SK-N-SH treated with all-trans-retinoic acid at 6 μM for 48 hours (cell line): ENCODE measurements around the gene SMYD3.

Source experiments
- ARNTL ChIP-seq: fragments of 450-650 bp; formaldehyde crosslinking; IDR thresholded peaks from 2 replicates; pipeline ENCODE4 v1.5.0; 2020; ENCODE audit warnings: low read depth, mild to moderate bottlenecking, moderate library complexity, borderline replicate concordance
- ISL1 ChIP-seq: fragments of 250-450 bp; sonication (Bioruptor Pico); IDR thresholded peaks from 2 replicates; pipeline ENCODE4 v2.1.2; 2022; ENCODE audit warnings: mild to moderate bottlenecking, moderate library complexity
- SNAI2 ChIP-seq: fragments of 250-450 bp; sonication (Bioruptor Pico); IDR thresholded peaks from 2 replicates; pipeline ENCODE4 v1.5.0; 2020; ENCODE audit warnings: mild to moderate bottlenecking, moderate library complexity
- TCF4 ChIP-seq: fragments of 250-450 bp; sonication (Bioruptor Pico); IDR thresholded peaks from 2 replicates; pipeline ENCODE4 v1.8.0; 2021; ENCODE audit warnings: mild to moderate bottlenecking, moderate library complexity, borderline replicate concordance
- ZC3H10 ChIP-seq: fragments of 250-450 bp; sonication (Bioruptor Pico); IDR thresholded peaks from 2 replicates; pipeline ENCODE4 v1.5.1; 2021; ENCODE audit warnings: mild to moderate bottlenecking, moderate library complexity
- ZFP3 ChIP-seq: fragments of 250-450 bp; sonication (Bioruptor Pico); IDR thresholded peaks from 2 replicates; pipeline ENCODE4 v1.5.0; 2020; ENCODE audit warnings: mild to moderate bottlenecking, moderate library complexity
- ZFP30 ChIP-seq: fragments of 450-650 bp; formaldehyde crosslinking; IDR thresholded peaks from 2 replicates; pipeline ENCODE4 v1.5.0; 2022; ENCODE audit warnings: mild to moderate bottlenecking, moderate library complexity
- TF ChIP-seq, protein P1 (sequence below): fragments of 250-450 bp; sonication (Bioruptor Pico); IDR thresholded peaks from 2 replicates; pipeline ENCODE4 v1.8.0; 2020; ENCODE audit warnings: mild to moderate bottlenecking, moderate library complexity, borderline replicate concordance

DNA sequence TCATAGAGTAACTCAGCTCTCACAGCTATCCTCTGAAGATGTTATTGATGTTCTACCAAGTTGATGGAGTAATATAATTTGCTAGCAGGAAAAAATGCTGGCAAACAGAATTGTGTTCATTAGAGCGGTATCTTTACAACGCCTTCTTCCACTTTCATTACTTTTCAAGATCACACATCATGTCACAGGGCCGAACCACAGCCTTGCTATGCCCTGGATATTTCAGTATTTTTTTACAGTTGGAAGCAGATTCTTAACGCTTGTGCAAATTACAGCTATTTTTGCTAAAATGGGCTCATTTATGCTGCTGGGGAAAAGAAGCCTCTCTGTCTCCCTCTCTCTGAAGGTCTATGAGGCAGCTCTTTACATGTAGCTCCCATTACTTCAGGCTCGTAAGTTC is 720.1 kb downstream of the SMYD3 start:
- no peak for TF ChIP-seq ZFP3 (CRISPR knock-in tag)
- TF ChIP-seq ARNTL (CRISPR knock-in tag), result no peak
- no peak for TF ChIP-seq ZFP30 (CRISPR knock-in tag)
- TF ChIP-seq SNAI2, result no peak
- TF ChIP-seq ISL1 (CRISPR knock-in tag), result no peak
- no peak for TF ChIP-seq TCF4 (CRISPR knock-in tag)
- TF ChIP-seq, protein P1, sequence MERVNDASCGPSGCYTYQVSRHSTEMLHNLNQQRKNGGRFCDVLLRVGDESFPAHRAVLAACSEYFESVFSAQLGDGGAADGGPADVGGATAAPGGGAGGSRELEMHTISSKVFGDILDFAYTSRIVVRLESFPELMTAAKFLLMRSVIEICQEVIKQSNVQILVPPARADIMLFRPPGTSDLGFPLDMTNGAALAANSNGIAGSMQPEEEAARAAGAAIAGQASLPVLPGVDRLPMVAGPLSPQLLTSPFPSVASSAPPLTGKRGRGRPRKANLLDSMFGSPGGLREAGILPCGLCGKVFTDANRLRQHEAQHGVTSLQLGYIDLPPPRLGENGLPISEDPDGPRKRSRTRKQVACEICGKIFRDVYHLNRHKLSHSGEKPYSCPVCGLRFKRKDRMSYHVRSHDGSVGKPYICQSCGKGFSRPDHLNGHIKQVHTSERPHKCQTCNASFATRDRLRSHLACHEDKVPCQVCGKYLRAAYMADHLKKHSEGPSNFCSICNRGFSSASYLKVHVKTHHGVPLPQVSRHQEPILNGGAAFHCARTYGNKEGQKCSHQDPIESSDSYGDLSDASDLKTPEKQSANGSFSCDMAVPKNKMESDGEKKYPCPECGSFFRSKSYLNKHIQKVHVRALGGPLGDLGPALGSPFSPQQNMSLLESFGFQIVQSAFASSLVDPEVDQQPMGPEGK (CRISPR knock-in tag), result no peak
- no peak for TF ChIP-seq ZC3H10
